NCI-H1930 (cell line): Measurements from ENCODE around the gene PABPN1.

ENCODE experiments used
- DNase-seq, 2 experiments: peaks; one replicate each; lab custom pipeline; 2025; lab: John Stamatoyannopoulos, UW

PABPN1 gene

GRCh38 chr14:23358042-23358441 is 36.8 kb downstream of the PABPN1 start:
- no peak for DNase-seq

GRCh38 chr14:23358553-23359166 is 37.4 kb downstream of the PABPN1 start:
- DNase-seq, result no peak

GRCh38 chr14:23359167-23359626 is 37.9 kb downstream of the PABPN1 start:
- DNase-seq, result no peak

- no peak for DNase-seq
These were observed 38.6 kb downstream of the PABPN1 start for GRCh38 chr14:23359722-23360447.

GRCh38 chr14:23360496-23360895 is 39.2 kb downstream of the PABPN1 start:
- no peak for DNase-seq

- no peak for DNase-seq
These were observed 40.1 kb downstream of the PABPN1 start for GRCh38 chr14:23361320-23361719.

GRCh38 chr14:23361763-23362162 is 40.5 kb downstream of the PABPN1 start:
- DNase-seq, result no peak

GRCh38 chr14:23362200-23362599 is 40.9 kb downstream of the PABPN1 start:
- no peak for DNase-seq

GRCh38 chr14:23364164-23365035 is 43.1 kb downstream of the PABPN1 start:
- DNase-seq, result no peak

- DNase-seq, result no peak
These were observed 43.9 kb downstream of the PABPN1 start, which contains the start of gene EFS for GRCh38 chr14:23365036-23365731. TSS of gene EFS (minus strand) at chr14:23365172. CDS start at chr14:23365025, 147 bp downstream.

- no peak for DNase-seq
These were observed 44.6 kb downstream of the PABPN1 start for GRCh38 chr14:23365732-23366425.

GRCh38 chr14:23366426-23366921 is 45.2 kb downstream of the PABPN1 start:
- no peak for DNase-seq

- no peak for DNase-seq
These were observed 49.0 kb downstream of the PABPN1 start for GRCh38 chr14:23370221-23370620.

- DNase-seq, result no peak
These were observed 50.6 kb downstream of the PABPN1 start for GRCh38 chr14:23371865-23372264.

- no peak for DNase-seq
These were observed 51.3 kb downstream of the PABPN1 start, which contains the start of gene IL25 for GRCh38 chr14:23372509-23372908. TSS of gene IL25 (plus strand) at chr14:23372809.

GRCh38 chr14:23373041-23373440 is 51.8 kb downstream of the PABPN1 start:
- DNase-seq, result no peak
